NOMO-1 (cell line): ENCODE measurements around the gene FCMR.

Experiments used
- DNase-seq, 2 experiments: peaks; one replicate each; lab custom pipeline; 2025; ENCODE audit not compliant: unreplicated experiment in 2 of 2; lab: John Stamatoyannopoulos, UW

FCMR gene

GRCh38 chr1:206903687-206904086 lies 18.1 kb downstream of the FCMR start:
- no peak for DNase-seq

GRCh38 chr1:206902702-206903101 lies 19.0 kb downstream of the FCMR start:
- no peak for DNase-seq

- DNase-seq: no peak
These were observed 19.8 kb downstream of the FCMR start for GRCh38 chr1:206901944-206902343.

GRCh38 chr1:206900149-206900548 lies 21.6 kb downstream of the FCMR start:
- no peak for DNase-seq

- DNase-seq: no peak
These were observed 22.0 kb downstream of the FCMR start for GRCh38 chr1:206899717-206900116.

- DNase-seq: no peak
These were observed 22.8 kb downstream of the FCMR start for GRCh38 chr1:206898915-206899431.

- no peak for DNase-seq
These were observed 23.4 kb downstream of the FCMR start for GRCh38 chr1:206898089-206898914.

- DNase-seq: no peak
These were observed 24.6 kb downstream of the FCMR start, which contains the start of gene IL24 for GRCh38 chr1:206897175-206897574. Gene IL24, plus strand, starts transcription at chr1:206897443. Its CDS starts 390 bp downstream, at chr1:206897833.

GRCh38 chr1:206896261-206896660 lies 25.5 kb downstream of the FCMR start:
- DNase-seq: no peak

GRCh38 chr1:206895837-206896242 lies 25.9 kb downstream of the FCMR start:
- no peak for DNase-seq

- no peak for DNase-seq
These were observed 26.4 kb downstream of the FCMR start for GRCh38 chr1:206895325-206895724.

GRCh38 chr1:206893380-206893779 lies 28.4 kb downstream of the FCMR start:
- DNase-seq: peak in 1 of 2 experiments; percentile 28

- peak in 1 of 2 experiments; percentile 5 for DNase-seq
These were observed 29.3 kb downstream of the FCMR start for GRCh38 chr1:206892351-206892984.

- no peak for DNase-seq
These were observed 30.3 kb downstream of the FCMR start for GRCh38 chr1:206891412-206891811.

- peak; percentile 6 to 69 for DNase-seq
These were observed 31.3 kb downstream of the FCMR start for GRCh38 chr1:206890125-206891060.

- no peak for DNase-seq
These were observed 34.0 kb downstream of the FCMR start for GRCh38 chr1:206887701-206888100.

- no peak for DNase-seq
These were observed 34.9 kb downstream of the FCMR start for GRCh38 chr1:206886831-206887230.

- no peak for DNase-seq
These were observed 36.2 kb downstream of the FCMR start for GRCh38 chr1:206885341-206886060.

- DNase-seq: no peak
These were observed 37.9 kb downstream of the FCMR start for GRCh38 chr1:206883876-206884275.

- DNase-seq: no peak
These were observed 38.6 kb downstream of the FCMR start for GRCh38 chr1:206883160-206883559.
